ENCODE measurements around the gene AFF1.

Gene AFF1

GRCh38 chr4:87092389-87093141 lies 157.8 kb downstream of the AFF1 start:
- peak; percentile 52 for DNase-seq

- peak; percentile 50 for DNase-seq
These were observed 158.8 kb downstream of the AFF1 start for GRCh38 chr4:87093443-87094123.

DNA sequence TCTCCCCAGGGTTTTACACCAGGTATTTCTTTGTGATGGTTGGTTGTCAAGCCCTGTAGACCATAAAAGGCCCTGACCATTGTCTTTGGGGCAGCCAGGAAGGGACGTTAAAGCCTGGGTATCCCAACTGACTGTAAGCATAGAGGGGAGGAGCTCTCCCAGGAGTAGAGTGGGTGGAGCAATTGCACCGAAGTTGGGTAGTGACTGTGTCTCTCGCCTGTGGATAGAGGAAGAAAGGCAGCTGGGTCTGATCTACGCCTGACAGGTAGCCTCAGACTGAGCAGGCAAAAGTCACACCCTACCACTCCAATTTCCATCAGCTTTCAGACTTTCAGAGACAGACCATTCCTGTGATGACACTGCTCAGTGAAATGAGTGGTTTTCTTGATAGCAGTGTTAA lies 162.3 kb downstream of the AFF1 start:
- no peak for DNase-seq

DNA sequence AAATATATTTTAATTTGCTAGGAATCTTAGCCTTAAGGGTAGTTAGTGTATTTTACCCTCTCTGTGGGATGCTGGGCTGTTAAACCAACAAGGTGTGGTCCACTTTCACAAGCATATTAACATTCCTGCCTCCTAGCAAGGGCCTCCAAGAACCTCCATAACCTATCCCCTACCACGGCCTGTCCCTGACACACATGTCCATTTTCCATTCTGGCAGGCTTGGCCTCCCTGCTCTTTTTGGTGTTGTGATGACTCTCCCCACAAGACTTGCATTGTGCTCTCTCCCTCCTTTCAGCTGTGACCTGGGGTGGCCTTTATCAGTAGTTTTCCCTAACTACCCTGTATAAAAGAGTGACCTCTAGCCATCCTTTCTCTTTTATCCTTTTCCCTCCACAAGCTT lies 165.4 kb downstream of the AFF1 start:
- no peak for DNase-seq

DNA sequence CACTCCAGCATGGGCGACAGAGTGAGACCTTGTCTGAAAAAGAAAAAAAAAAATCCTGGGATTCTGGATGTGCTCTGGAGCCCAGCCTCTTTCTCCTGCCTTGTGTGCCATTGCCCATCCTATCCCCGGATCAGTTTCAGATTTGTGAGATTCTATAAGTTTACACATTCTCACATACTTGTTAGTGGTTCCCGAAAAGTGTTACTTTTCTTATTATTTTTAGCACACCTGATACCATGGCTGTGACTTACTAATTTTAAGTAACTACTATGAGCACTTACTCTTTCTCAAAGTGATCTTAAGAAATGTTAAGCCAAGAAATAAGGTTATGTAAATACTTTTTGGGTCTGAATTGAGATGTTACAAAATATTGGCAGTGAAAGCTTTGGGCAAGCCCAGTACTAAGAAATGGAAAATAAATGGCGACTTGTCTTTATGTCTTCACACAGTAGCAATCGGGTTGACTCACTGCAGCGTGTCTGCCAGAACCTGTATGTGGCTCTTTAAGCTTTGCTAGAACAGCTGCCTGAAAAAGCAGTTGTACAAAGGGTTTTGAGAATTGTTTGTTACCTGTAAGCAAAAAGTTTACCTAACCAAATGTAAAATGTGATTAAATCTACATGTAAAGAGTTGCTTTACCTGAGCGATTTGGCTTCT lies 166.9 kb downstream of the AFF1 start:
- no peak for DNase-seq

DNA sequence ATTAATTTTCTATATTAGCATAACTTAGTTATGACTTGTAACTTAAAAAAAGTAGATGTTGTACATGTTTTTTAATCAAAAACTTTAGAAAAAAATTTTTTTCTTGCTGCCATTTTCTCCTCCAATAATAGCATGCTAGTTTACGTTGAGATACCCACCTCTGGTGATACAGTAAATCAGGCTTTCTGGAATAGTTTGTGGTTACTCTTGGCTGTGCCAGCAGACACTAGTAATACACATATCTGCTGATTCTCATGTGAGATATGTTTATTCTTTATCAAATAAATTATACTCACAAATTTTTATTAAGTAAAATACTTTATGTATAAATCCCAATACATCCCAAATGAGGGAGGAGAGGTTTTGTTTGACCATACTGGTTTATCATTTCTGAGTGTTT lies 168.3 kb downstream of the AFF1 start:
- DNase-seq, result no peak

- peak; percentile 59 for DNase-seq
These were observed 168.9 kb downstream of the AFF1 start for GRCh38 chr4:87103691-87104187.

- DNase-seq, result no peak
These were observed 170.5 kb downstream of the AFF1 start for GRCh38 chr4:87105101-87105845.

GRCh38 chr4:87108142-87108546 lies 173.3 kb downstream of the AFF1 start:
- no peak for DNase-seq

DNA sequence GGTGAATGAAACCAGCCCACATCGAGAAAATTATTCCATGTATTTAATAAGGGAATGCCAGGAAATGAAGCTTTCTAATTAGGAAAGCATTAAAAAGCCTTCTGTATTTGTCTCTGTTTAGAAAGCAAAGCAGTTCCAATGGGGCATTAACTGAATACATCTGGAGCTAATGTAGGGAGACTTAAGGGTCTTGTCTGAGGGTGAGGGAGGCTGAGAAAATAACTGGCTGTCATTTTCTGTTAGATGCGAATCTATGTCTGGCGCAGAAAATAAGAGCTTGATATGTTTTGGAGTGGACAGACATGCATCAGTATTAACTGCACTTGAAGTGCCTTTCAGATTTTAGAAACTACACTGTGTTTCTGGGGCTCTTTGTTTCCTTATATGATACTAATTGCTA lies 174.3 kb downstream of the AFF1 start:
- DNase-seq, result no peak

DNA sequence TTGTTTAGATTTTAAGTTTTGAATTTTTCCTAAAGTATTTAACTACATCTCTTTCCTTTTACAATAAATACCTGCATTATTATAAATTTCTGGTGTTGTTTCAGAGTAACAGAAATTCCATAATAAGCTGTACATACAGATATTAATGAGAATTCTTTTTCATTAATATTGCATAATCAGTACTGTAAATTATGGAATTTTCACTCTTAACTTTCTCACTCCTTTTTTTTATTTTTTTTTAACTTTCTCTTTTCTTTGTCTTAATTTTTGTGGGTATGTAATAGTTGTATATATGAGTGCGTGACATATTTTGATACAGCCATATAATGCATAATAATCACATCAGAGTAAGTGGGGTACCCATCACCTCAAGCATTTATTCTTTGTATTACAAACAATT lies 175.1 kb downstream of the AFF1 start:
- no peak for DNase-seq

- DNase-seq, result no peak
These were observed 177.3 kb downstream of the AFF1 start for GRCh38 chr4:87112063-87112462.

DNA sequence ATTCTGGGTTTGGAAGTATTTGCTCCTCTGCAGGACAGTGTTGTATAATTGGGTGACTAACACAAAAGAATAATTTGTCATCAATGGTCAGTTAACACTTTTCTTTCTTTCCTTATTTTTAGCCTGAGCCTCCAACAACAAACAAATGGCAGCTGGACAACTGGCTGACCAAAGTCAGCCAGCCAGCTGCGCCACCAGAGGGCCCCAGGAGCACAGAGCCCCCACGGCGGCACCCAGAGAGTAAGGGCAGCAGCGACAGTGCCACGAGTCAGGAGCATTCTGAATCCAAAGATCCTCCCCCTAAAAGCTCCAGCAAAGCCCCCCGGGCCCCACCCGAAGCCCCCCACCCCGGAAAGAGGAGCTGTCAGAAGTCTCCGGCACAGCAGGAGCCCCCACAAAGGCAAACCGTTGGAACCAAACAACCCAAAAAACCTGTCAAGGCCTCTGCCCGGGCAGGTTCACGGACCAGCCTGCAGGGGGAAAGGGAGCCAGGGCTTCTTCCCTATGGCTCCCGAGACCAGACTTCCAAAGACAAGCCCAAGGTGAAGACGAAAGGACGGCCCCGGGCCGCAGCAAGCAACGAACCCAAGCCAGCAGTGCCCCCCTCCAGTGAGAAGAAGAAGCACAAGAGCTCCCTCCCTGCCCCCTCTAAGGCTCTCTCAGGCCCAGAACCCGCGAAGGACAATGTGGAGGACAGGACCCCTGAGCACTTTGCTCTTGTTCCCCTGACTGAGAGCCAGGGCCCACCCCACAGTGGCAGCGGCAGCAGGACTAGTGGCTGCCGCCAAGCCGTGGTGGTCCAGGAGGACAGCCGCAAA lies 179.6 kb downstream of the AFF1 start:
- no peak for DNase-seq

GRCh38 chr4:87116231-87116630 lies 181.4 kb downstream of the AFF1 start:
- DNase-seq, result no peak

DNA sequence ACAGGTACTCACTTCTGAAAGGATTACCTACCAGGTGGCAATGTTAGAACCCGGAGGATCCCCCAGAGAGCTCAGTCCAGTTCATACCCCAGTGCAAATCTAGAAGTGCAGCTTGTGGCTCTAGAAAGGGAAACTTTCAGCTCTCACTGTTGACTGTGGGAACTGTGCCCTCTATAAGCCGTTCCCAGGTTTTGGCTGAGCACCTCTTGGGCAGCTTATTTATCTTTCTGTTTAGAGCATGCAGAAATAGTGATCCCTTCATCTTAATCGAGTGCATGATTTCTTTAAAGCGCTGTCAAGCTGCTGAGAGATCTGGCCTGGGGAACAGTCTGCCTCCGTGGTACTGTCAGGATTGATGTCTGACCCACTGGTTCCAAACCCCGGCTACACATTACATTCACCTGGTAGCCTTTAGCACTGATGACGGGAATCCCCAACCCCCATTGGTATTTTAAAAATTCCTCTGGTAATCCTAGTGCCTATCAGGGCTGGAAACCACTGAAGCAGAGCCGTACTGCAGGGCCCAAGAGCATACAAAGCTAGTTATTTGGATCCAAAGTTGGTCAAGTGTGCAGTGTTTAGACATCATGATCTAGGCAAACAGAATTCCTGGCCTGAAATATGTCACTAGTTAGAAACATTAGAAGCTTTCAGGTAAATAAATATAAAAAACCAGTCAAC lies 182.4 kb downstream of the AFF1 start:
- DNase-seq, result no peak

- no peak for DNase-seq
These were observed 182.9 kb downstream of the AFF1 start for GRCh38 chr4:87117732-87118075.

DNA sequence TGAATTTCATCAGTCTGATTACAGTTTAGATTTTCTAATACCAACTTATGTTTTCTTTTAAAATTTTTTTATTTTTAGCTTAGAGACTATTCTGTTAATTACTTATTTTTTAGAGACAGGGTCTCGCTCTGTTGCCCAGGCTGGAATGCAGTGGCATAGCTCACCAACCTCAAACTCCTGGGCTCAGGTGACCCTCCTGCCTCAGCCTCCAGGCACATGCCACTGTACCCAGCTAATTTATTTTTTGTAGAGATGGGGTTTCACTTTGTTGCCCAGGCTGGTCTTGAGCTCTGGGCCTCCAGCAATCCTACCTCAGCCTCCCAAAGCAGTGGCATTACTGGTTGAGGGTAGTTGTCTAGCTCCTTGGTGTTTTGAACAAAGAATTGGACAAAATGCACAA lies 183.6 kb downstream of the AFF1 start:
- DNase-seq, result no peak

DNA sequence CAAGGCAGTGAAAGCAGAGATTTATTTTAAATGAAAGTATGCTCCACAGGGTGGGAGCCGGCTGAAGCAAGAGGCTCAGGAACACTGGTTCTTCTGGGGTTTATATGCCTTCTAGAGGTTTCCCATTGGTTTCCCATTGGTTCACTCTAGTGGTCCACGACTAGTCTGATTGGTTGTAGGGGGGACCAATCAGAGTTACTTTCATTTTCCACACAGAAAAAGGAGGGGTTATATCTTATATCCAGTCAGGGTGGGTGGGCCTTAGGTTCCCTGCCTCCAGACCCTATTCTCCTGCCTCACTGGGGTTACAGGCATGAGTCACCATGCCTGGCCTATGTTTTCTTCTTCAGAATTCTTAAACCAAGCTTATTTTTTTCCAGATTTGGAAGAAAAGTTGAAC lies 184.0 kb downstream of the AFF1 start:
- peak; percentile 12 for DNase-seq

GRCh38 chr4:87120010-87120409 lies 185.2 kb downstream of the AFF1 start:
- peak; percentile 52 for DNase-seq

- no peak for DNase-seq
These were observed 185.8 kb downstream of the AFF1 start for GRCh38 chr4:87120411-87121162.

Data from suppressor macrophage treated with lipopolysaccharide for 4 hours (primary cell).